Gastrocnemius medialis (tissue), 4 donors: ENCODE measurements around the gene FNTB.

Experiments
- CTCF ChIP-seq, 5 experiments: fragments of 450-650 bp in 3 of 5; fragments of 200-600 bp in 2 of 5; sonication (generic) in 2 of 5; IDR thresholded peaks in 4 of 5; conservative IDR thresholded peaks in 1 of 5; 1 replicate in 4 of 5; 2 replicates in 1 of 5; pipeline ENCODE4 v1.5.1; 2016 to 2019; ENCODE audit warnings: antibody characterized with exemption in 5 of 5, mild to moderate bottlenecking in 3 of 5, moderate library complexity in 3 of 5
- POLR2A ChIP-seq, 2 donors: fragments of 450-650 bp; IDR thresholded peaks; one replicate each; pipeline ENCODE4 v1.6.1; 2017; ENCODE audit warnings: antibody characterized with exemption in 2 of 2, mild to moderate bottlenecking in 2 of 2, moderate library complexity in 2 of 2

DNA sequence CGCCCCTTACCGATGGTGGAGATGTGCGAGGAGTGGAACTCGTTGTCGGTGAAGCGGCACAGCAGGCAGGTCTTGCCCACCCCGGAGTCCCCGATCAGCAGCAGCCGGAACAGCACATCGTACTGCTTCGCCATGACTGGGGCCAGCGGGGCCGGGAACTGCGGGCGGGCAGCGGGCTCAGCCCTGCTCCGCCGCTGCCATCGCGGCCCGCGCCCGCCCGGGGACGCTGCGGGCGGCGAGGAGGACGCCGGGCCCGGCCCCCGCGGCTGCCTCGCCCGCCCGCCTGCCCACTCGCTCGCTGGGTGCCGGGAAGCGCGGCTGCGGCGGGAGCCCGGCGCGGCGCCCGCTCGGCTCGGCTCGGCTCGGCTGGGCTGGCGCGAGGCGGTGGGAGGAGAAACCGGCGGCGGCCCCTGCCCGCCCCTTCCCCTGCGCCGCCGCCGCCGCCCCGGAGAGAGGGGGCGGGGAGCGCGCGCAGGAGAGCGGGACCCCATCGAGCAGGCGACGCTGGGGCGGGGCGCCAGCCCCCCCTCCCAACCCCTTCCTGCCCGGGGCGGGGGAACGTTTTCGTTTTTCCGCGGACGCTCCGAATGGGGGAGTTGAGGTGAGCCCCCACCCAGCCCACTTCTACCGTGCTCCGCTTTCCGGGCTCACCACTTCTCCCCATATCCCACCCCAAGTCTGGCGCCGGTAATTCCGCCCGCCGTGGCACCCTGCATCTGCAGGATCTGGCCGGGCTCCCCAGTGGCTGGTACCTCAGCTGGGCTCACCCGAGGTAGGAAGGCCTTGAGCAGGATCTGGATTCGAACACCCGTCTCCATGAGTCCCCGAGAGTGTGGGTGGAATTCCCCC, 14.5 kb upstream of the FNTB start, which contains the start of gene RAB15:
- TF ChIP-seq POLR2A (IDR thresholded peaks at IDR 0.05) (no peak), CTCF (IDR thresholded peaks at IDR 0.05 in 4 of 5, conservative IDR thresholded peaks at IDR 0.05 in 1 of 5) (no peak)
